CD8-positive, alpha-beta memory T cell (primary cell): ENCODE results near the gene SEPTIN3. TPM values are rescaled to one million over a fixed set of nuclear protein-coding genes. Genes with fewer than 3 reads are reported as not detected.

Source experiments
- CTCF ChIA-PET: fragments of 350-600 bp; sonication (Branson Sonifier 250); formaldehyde crosslinking; loops from one replicate; lab custom pipeline; 2021; ENCODE audit warnings: antibody characterized with exemption; lab: Charles Lee
- POLR2A ChIA-PET: fragments of 350-600 bp; sonication (Branson Sonifier 250); formaldehyde crosslinking; loops from one replicate; lab custom pipeline; 2021; ENCODE audit warnings: antibody characterized with exemption; lab: Charles Lee
- DNase-seq, 5 donors: peaks; one replicate each; pipeline versions ENCODE4 v3.0.0 to v3.0.0-alpha.2; 2020 to 2022; ENCODE audit warnings: mixed read lengths in 1 of 5
- H3K27ac ChIP-seq: one replicate; pipeline ENCODE4 v1.7.0; 2013; ENCODE audit warnings: low read depth, mild to moderate bottlenecking, low read length, moderate library complexity
- H3K27me3 ChIP-seq: 2 replicates; pipeline ENCODE4 v1.7.0; 2013; ENCODE audit warnings: low read length, mild to moderate bottlenecking; ENCODE audit not compliant: insufficient read depth, poor library complexity, severe bottlenecking
- H3K36me3 ChIP-seq: 2 replicates; pipeline ENCODE4 v1.7.0; 2013; ENCODE audit warnings: mild to moderate bottlenecking, low read length, moderate library complexity; ENCODE audit not compliant: insufficient read depth
- H3K4me1 ChIP-seq: 2 replicates; pipeline ENCODE4 v1.7.0; 2013; ENCODE audit warnings: mild to moderate bottlenecking, low read length, moderate library complexity; ENCODE audit not compliant: insufficient read depth
- H3K4me3 ChIP-seq: 2 replicates; pipeline ENCODE4 v1.7.0; 2013; ENCODE audit warnings: mild to moderate bottlenecking, low read length
- H3K9me3 ChIP-seq: 2 replicates; pipeline ENCODE4 v1.7.0; 2013; ENCODE audit warnings: mild to moderate bottlenecking, low read length
- H3K27ac Mint-ChIP-seq, 8 donors: one replicate each; pipeline ENCODE4 v1.8.0; 2020 to 2021; ENCODE audit warnings: mixed read lengths in 8 of 8, mild to moderate bottlenecking in 6 of 8, inconsistent platforms in 3 of 8, moderate library complexity in 3 of 8
- H3K27me3 Mint-ChIP-seq, 2 donors: one replicate each; pipeline ENCODE4 v1.8.0; 2020 to 2021; ENCODE audit warnings: mixed read lengths in 2 of 2, mild to moderate bottlenecking in 1 of 2, moderate library complexity in 1 of 2
- H3K36me3 Mint-ChIP-seq, 3 donors: one replicate each; pipeline ENCODE4 v1.8.0; 2020 to 2021; ENCODE audit warnings: mixed read lengths in 3 of 3, inconsistent platforms in 1 of 3, mild to moderate bottlenecking in 1 of 3
- H3K4me1 Mint-ChIP-seq, 3 donors: one replicate each; pipeline ENCODE4 v1.8.0; 2020 to 2021; ENCODE audit warnings: mixed read lengths in 3 of 3, inconsistent platforms in 1 of 3, mild to moderate bottlenecking in 1 of 3
- H3K4me3 Mint-ChIP-seq, 7 donors: one replicate each; pipeline ENCODE4 v1.8.0; 2020 to 2021; ENCODE audit warnings: mixed read lengths in 7 of 7, mild to moderate bottlenecking in 6 of 7, moderate library complexity in 4 of 7, inconsistent platforms in 2 of 7
- H3K9me3 Mint-ChIP-seq, 5 donors: one replicate each; pipeline ENCODE4 v1.8.0; 2020 to 2022; ENCODE audit warnings: mixed read lengths in 5 of 5, mild to moderate bottlenecking in 3 of 5, moderate library complexity in 2 of 5, inconsistent platforms in 1 of 5
- polyA plus RNA-seq: library from polyadenylated mRNA; unstranded; fragments of 300-500 nt; fragmentation: Illumina TruSeq; gene quantifications from one replicate; pipeline ENCODE4 v1.2.3, GENCODE V29; 2021
- total RNA-seq, 2 experiments: library from RNA; stranded (reverse); gene quantifications; one replicate each; pipeline ENCODE4 v1.2.3, GENCODE V29; 2021

Gene SEPTIN3, protein sequence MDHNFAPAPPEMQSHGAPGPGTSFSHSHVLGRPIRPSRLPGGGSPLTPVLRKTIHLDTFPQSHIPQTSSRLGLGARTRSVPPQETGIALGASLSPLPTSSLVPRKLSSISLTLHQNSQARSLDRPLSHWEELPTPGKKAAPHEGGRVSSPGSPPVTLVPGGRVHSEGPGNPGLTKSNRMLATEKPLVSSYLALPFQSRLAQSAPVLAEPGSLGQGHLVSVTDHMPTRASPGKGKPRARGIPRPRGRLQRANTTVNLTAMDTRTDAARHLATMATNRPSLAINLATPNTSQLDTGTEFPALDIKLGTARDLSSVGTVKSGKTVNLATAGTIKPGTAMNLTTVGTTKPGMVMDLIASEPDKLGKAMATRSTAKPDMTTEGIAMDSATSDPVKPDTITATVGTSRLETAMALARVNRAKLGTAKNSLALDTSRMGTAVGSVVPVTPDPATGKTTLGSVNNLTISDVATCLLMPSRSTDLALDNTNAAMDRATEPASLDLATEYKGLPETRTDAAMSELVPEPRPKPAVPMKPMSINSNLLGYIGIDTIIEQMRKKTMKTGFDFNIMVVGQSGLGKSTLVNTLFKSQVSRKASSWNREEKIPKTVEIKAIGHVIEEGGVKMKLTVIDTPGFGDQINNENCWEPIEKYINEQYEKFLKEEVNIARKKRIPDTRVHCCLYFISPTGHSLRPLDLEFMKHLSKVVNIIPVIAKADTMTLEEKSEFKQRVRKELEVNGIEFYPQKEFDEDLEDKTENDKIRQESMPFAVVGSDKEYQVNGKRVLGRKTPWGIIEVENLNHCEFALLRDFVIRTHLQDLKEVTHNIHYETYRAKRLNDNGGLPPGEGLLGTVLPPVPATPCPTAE
- total RNA-seq = under 1 TPM; 0.33 to 0.51 TPM
- polyA plus RNA-seq = not detected

DNA sequence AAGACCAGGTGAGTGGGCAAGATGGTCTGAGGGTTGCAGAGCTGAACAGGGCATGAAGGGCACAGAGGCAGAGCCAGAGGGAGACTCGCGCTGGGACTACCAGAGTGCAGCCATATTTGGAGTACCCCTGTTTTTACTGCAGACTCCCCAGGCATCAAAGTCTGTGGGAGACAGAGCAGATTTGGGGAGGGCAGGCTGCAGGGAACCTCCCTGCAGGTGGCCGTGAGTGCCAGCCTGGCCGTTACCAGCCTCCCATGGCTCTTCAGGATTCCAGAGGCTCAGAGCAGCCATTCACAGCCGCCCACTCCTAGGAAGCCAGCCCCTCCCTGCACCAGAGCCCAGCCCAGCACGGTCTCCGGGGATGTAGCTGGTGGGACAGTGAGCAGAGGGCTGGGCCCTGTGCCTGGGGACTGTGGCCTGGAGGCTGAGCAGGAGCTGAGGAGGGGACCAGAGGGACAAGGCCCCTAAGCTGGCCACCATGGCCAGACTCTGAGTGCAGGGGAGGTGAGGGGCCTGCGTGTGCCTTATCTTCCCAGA lies at the start of gene SEPTIN3:
SEPTIN3 (plus strand) TSS at position 334 of the 537 bp plus-strand sequence. CDS start 2,050 bp downstream, outside the sequence.
- no peaks in the 10 kb centered on the region for H3K9me3 ChIP-seq
- CTCF ChIA-PET = interaction anchor here (2.6 kb wide), 1 partner anchor 475 kb away, joined by 11 read pairs; no protein-coding TSS in a partner anchor
- H3K36me3 Mint-ChIP-seq = no peaks in the 10 kb centered on the region
- POLR2A ChIA-PET = no interaction called here
- H3K27ac ChIP-seq = no peak within 1 kb of the TSS
- H3K36me3 ChIP-seq = no peaks in the 10 kb centered on the region
- no peak within 1 kb of the TSS for H3K4me3 Mint-ChIP-seq
- DNase-seq = no peak
- H3K4me3 ChIP-seq = no peak within 1 kb of the TSS
- H3K27me3 ChIP-seq = peaks cover 7% of the 10 kb centered on the region
- H3K9me3 Mint-ChIP-seq = no peaks in the 10 kb centered on the region
- peaks cover 4 to 24% of the 10 kb centered on the region in 2 donors for H3K27me3 Mint-ChIP-seq
- no peaks in the 10 kb centered on the region for H3K4me1 ChIP-seq
- H3K4me1 Mint-ChIP-seq = no peaks in the 10 kb centered on the region
- peak within 1 kb of the TSS in 2 of 8 donors; percentile 11 to 26 for H3K27ac Mint-ChIP-seq

DNA sequence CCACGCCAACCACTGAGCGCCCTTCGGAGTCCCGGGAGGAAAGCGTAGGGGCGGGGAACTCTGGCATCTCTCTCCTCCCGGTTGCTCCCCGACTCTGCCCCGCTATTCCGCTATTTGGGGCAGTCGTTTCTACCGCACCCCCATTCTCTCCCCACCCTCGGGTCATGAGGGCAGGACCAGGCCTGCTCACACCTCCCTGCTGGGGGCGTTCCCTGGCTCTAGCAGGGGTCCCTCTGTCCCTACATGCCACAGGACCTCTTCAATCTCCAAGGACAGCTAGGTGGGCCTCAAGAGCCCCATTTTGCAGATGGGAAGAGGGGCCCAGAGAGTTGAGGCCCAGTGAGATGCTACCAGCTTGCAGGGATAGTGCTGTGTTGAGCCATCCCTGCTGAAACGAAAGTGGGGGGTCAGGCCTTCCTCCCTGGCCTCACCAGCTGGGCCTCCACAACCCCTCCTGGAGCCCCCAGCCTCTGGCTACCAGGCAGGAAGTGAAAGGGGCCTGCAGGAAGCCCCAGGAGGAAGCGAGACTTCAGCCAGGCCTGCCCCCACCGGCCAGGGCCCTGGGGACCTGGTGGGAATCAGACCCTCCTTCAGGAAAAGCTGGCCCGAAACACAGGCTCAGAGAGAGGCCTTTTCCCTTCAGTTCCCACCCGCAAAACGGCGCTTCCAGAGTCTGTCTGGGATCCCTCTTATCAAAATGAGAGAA lies 48.8 kb upstream of the SEPTIN3 start:
- H3K4me1 ChIP-seq = peaks cover 18% of the 10 kb centered on the region
- H3K4me3 ChIP-seq = no peak overlapping the region
- peak overlapping the region in 5 of 7 donors; percentile 15 to 78 (median 60) for H3K4me3 Mint-ChIP-seq
- DNase-seq = no peak
- CTCF ChIA-PET = interaction anchor here (2.1 kb wide), 1 partner anchor 20 kb away, joined by 7 read pairs; no protein-coding TSS in a partner anchor
- peak overlapping the region in 1 of 8 donors; percentile 60 for H3K27ac Mint-ChIP-seq
- no peak overlapping the region for H3K27ac ChIP-seq
- no peaks in the 10 kb centered on the region for H3K9me3 Mint-ChIP-seq
- no peaks in the 10 kb centered on the region for H3K9me3 ChIP-seq
- peaks cover 4 to 29% (median 18%) of the 10 kb centered on the region in 3 donors for H3K4me1 Mint-ChIP-seq
- H3K36me3 Mint-ChIP-seq = peaks cover 0 to 4% (median 0%) of the 10 kb centered on the region in 3 donors
- H3K36me3 ChIP-seq = no peaks in the 10 kb centered on the region
- H3K27me3 ChIP-seq = peaks cover 11% of the 10 kb centered on the region
- POLR2A ChIA-PET = interaction anchor here (1.4 to 1.5 kb wide), 2 partner anchors 13 to 20 kb away, joined by 8 to 10 read pairs; no protein-coding TSS in a partner anchor
- peaks cover 11 to 12% of the 10 kb centered on the region in 2 donors for H3K27me3 Mint-ChIP-seq

DNA sequence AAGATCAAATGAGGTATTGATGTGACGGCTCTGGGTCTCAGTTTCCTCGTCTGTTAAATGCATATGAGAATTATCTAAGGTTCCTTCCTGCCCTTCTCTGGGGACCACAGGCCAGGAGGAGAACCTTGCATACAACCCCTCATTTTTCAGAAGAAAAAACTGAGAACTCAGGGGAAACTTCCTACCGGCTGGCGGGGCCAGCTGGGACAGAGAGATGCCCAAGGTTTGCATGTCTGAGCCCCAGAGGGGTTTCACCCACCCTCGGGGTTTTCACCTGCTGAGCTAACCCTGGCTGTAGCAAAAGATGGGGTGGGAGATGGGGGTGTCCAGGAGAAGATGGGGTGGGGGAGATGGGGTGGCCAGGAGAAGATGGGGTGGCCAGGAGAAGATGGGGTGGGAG lies 46.9 kb upstream of the SEPTIN3 start:
- ChIA-PET CTCF (interaction anchor here (9.1 kb wide), 1 partner anchor 16 kb away, joined by 106 read pairs; no protein-coding TSS in a partner anchor), POLR2A (no interaction called here)
- H3K27ac ChIP-seq = no peak overlapping the region
- peak overlapping the region in 1 of 8 donors; percentile 11 for H3K27ac Mint-ChIP-seq
- H3K36me3 ChIP-seq = no peaks in the 10 kb centered on the region
- peak overlapping the region in 1 of 7 donors; percentile 50 for H3K4me3 Mint-ChIP-seq
- H3K4me1 Mint-ChIP-seq = peaks cover 4 to 33% (median 15%) of the 10 kb centered on the region in 3 donors
- H3K4me1 ChIP-seq = peaks cover 19% of the 10 kb centered on the region
- no peaks in the 10 kb centered on the region for H3K27me3 ChIP-seq
- H3K9me3 Mint-ChIP-seq = no peaks in the 10 kb centered on the region
- no peak for DNase-seq
- H3K36me3 Mint-ChIP-seq = peaks cover 0 to 7% (median 0%) of the 10 kb centered on the region in 3 donors
- no peaks in the 10 kb centered on the region for H3K9me3 ChIP-seq
- peaks cover 2 to 3% of the 10 kb centered on the region in 2 donors for H3K27me3 Mint-ChIP-seq
- H3K4me3 ChIP-seq = no peak overlapping the region

DNA sequence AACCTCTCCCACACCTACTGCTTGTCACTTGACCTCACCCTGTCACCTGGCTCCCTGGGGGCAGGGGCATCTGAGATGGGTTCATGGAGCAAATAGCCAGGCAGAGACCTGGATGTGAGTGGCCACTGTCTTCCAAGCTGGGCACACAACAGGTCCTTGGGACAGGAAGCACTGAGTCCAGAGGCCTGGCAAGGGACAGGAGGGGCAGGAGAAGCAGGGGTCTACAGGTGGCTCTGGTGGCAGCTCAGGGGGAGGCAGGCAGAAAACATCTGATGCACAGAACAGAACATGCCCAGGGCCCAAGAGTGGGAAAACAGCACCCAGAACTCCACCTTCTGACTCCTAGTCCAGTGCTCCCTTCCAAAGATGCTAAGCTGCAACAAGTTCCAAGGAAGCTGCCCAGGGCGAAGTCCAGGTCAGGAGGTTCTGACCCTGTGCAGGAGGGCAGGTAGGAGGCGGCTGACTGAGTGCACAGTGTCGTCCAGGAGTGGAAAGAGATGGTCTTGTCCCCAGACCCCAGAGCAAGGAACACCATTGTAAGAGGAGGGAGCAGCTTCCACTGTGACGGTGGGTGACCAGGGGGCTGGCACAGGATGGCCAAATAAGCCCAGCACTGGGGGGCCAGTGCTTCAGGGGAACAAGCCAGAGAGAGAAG lies 46.2 kb upstream of the SEPTIN3 start:
- DNase-seq = no peak
- H3K4me3 ChIP-seq = no peak overlapping the region
- Mint-ChIP-seq H3K4me3 (peak overlapping the region in 4 of 7 donors; percentile 23 to 74 (median 40)), H3K9me3 (no peaks in the 10 kb centered on the region), H3K36me3 (peaks cover 0 to 7% (median 0%) of the 10 kb centered on the region in 3 donors), H3K27me3 (peaks cover 3 to 6% of the 10 kb centered on the region in 2 donors), H3K27ac (no peak overlapping the region), H3K4me1 (peaks cover 4 to 36% (median 14%) of the 10 kb centered on the region in 3 donors)
- no peaks in the 10 kb centered on the region for H3K9me3 ChIP-seq
- no peaks in the 10 kb centered on the region for H3K27me3 ChIP-seq
- POLR2A ChIA-PET = interaction anchor here (2.1 kb wide), 1 partner anchor 17 kb away, joined by 12 read pairs; no protein-coding TSS in a partner anchor
- H3K4me1 ChIP-seq = peaks cover 15% of the 10 kb centered on the region
- no peaks in the 10 kb centered on the region for H3K36me3 ChIP-seq
- CTCF ChIA-PET = interaction anchor here (9.1 kb wide), 1 partner anchor 15 kb away, joined by 106 read pairs; no protein-coding TSS in a partner anchor
- no peak overlapping the region for H3K27ac ChIP-seq

DNA sequence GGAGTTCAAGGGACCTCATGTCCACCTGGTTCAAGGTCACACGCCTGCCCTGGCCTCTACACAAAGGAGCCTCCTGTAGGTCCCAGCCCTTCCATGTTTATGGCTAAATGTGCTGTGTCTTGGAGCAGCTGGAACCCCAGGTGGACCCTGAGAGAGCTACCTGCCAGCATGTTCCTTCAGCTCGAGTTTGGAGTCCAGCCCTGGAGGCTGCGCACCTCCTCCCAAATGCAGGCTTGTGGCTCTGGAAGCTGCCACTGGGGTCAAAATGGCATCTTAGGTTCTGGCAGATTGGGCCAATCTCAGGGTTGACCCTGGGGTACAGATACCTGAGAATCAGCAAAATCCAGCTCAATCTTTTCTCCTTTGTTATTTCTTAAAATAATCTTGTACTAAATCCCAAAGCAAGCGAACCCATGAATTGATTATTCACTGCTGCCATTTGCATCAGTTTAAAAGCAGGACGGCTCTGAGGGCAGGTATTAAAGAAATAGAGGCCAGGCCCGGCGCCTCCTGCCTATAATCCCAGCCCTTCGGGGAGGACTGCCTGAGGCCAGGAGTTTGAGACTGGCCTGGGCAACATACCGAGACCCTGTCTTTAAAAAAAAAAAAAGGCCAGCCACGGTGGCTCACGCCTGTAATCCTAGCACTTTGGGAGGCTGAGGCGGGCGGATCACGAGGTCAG lies 45.5 kb upstream of the SEPTIN3 start:
- Mint-ChIP-seq H3K4me1 (peaks cover 4 to 40% (median 13%) of the 10 kb centered on the region in 3 donors), H3K9me3 (no peaks in the 10 kb centered on the region), H3K4me3 (peak overlapping the region in 1 of 7 donors; percentile 50), H3K27ac (no peak overlapping the region), H3K36me3 (peaks cover 0 to 7% (median 0%) of the 10 kb centered on the region in 3 donors), H3K27me3 (peaks cover 3 to 6% of the 10 kb centered on the region in 2 donors)
- DNase-seq = no peak
- Histone ChIP-seq H3K27ac (no peak overlapping the region), H3K4me3 (no peak overlapping the region), H3K9me3 (no peaks in the 10 kb centered on the region), H3K36me3 (no peaks in the 10 kb centered on the region), H3K27me3 (no peaks in the 10 kb centered on the region), H3K4me1 (peaks cover 16% of the 10 kb centered on the region)
- POLR2A ChIA-PET = interaction anchor here (2.1 kb wide), 1 partner anchor 17 kb away, joined by 12 read pairs; no protein-coding TSS in a partner anchor
- CTCF ChIA-PET = interaction anchor here (1.3 to 9.1 kb wide), 2 partner anchors 15 to 21 kb away, joined by 3 to 106 read pairs; no protein-coding TSS in a partner anchor

DNA sequence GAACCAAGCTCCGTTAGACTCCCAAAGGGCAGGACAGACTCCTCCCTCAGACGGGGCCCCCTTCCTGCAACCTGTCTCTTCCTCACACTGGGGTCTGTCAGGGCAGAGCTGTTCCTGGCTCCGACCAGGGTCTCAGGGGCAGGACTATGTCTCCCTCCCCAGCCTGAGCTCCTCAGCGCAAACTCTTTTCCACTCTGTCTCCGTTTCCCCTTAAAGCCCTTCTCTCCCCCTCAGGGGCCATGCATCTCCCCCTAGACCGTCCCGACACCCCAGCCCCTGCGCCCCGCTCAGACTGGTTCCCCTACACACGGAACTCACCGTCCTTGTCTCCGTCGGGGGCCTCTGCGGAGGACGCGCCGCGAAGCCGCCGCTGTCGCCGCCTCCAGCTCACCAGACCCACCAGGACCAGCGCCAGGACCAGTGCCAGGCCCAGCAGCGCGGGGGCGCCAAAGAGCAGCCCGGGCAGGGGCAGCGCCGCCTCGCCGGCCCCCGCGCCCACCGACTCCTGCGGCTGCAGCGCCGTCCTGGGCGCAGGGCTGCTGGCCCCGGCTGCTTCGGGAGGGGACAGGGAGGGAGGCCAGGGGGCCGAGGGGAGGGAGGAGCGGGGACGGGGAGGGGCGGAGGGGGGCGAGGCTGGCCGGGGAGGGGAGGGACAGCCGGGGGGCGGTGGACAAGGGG lies 43.3 kb upstream of the SEPTIN3 start:
- peak overlapping the region; percentile 82 to 91 (median 85) for H3K4me3 Mint-ChIP-seq
- ChIA-PET CTCF (interaction anchor here (0.5 to 9.1 kb wide), 33 partner anchors 8 to 518 kb away, joined by 3 to 106 read pairs (median 4); partner anchors contain the start of genes CENPM, NDUFA6 and SREBF2), POLR2A (interaction anchor here (0.5 to 2.8 kb wide), 18 partner anchors 8 to 575 kb away, joined by 3 to 100 read pairs (median 4); partner anchors contain the start of genes CCDC134, CENPM, SHISA8 and SREBF2)
- H3K27me3 Mint-ChIP-seq = peaks cover 3 to 6% of the 10 kb centered on the region in 2 donors
- Histone ChIP-seq H3K36me3 (no peaks in the 10 kb centered on the region), H3K9me3 (no peaks in the 10 kb centered on the region), H3K4me1 (peaks cover 10% of the 10 kb centered on the region), H3K27ac (no peak overlapping the region), H3K27me3 (no peaks in the 10 kb centered on the region), H3K4me3 (peak overlapping the region; percentile 34)
- H3K27ac Mint-ChIP-seq = peak overlapping the region in 6 of 8 donors; percentile 65 to 87 (median 78)
- DNase-seq = peak; percentile 75 to 86 (median 78)
- peaks cover 0 to 7% (median 0%) of the 10 kb centered on the region in 3 donors for H3K36me3 Mint-ChIP-seq
- peaks cover 4 to 34% (median 9%) of the 10 kb centered on the region in 3 donors for H3K4me1 Mint-ChIP-seq
- no peaks in the 10 kb centered on the region for H3K9me3 Mint-ChIP-seq
